Measurements from ENCODE around the gene SEMA4B.
"Not testable (repeated sequence)": the region's sequence is repeated elsewhere in the genome, so short reads cannot be mapped to it uniquely, and the experiment has no call there.

Gene SEMA4B

DNA sequence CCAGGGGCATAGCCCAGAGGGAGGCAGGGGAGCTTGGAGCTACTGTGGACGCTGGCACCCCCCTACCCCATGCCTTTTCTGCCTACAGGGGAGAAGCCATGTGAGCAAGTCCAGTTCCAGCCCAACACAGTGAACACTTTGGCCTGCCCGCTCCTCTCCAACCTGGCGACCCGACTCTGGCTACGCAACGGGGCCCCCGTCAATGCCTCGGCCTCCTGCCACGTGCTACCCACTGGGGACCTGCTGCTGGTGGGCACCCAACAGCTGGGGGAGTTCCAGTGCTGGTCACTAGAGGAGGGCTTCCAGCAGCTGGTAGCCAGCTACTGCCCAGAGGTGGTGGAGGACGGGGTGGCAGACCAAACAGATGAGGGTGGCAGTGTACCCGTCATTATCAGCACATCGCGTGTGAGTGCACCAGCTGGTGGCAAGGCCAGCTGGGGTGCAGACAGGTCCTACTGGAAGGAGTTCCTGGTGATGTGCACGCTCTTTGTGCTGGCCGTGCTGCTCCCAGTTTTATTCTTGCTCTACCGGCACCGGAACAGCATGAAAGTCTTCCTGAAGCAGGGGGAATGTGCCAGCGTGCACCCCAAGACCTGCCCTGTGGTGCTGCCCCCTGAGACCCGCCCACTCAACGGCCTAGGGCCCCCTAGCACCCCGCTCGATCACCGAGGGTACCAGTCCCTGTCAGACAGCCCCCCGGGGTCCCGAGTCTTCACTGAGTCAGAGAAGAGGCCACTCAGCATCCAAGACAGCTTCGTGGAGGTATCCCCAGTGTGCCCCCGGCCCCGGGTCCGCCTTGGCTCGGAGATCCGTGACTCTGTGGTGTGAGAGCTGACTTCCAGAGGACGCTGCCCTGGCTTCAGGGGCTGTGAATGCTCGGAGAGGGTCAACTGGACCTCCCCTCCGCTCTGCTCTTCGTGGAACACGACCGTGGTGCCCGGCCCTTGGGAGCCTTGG is 27.0 kb downstream of the SEMA4B start:
- no peak for DNase-seq

DNA sequence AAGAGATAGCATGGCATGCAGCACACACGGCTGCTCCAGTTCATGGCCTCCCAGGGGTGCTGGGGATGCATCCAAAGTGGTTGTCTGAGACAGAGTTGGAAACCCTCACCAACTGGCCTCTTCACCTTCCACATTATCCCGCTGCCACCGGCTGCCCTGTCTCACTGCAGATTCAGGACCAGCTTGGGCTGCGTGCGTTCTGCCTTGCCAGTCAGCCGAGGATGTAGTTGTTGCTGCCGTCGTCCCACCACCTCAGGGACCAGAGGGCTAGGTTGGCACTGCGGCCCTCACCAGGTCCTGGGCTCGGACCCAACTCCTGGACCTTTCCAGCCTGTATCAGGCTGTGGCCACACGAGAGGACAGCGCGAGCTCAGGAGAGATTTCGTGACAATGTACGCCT is 27.8 kb downstream of the SEMA4B start:
- DNase-seq = no peak

DNA sequence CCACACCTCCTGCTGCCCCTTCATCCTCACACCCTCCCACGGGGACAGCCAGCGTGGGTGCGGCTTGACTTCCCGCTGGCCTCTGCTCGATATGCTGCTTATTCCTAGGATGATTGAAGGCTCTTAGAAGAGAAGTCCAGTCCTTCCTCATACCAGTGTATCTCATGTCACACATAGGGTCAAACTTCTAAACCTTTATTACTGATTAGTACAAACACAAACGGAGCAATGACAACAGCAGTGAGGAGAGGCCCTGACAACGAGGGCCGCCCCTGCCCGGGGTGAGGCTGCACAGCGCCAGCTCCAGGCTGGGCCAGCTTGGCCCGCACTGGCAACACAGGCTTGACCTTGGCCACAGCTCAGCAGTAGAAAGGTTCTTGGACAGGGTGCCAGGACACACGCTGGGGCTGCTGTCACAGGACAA is 29.0 kb downstream of the SEMA4B start:
- no peak for DNase-seq

DNA sequence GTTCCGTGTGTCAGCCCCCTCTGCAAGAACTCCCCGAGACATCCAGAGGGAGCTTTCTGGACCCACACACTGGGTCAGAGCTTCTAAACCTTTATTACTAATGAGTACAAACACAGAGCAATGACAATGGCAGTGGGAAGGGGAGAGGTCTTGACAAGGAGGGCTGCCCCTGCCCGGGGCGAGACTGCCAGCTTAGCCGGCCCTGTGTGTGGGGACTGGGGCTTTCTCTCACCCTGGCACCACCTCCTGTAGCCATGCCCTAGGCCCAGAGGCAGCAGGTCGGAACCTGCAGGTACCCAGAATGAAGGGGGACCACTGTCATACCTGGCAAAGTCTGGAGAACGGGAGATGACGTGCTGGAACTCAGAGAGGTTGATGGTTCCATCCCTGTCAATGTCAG is 29.5 kb downstream of the SEMA4B start:
- DNase-seq = no peak

DNA sequence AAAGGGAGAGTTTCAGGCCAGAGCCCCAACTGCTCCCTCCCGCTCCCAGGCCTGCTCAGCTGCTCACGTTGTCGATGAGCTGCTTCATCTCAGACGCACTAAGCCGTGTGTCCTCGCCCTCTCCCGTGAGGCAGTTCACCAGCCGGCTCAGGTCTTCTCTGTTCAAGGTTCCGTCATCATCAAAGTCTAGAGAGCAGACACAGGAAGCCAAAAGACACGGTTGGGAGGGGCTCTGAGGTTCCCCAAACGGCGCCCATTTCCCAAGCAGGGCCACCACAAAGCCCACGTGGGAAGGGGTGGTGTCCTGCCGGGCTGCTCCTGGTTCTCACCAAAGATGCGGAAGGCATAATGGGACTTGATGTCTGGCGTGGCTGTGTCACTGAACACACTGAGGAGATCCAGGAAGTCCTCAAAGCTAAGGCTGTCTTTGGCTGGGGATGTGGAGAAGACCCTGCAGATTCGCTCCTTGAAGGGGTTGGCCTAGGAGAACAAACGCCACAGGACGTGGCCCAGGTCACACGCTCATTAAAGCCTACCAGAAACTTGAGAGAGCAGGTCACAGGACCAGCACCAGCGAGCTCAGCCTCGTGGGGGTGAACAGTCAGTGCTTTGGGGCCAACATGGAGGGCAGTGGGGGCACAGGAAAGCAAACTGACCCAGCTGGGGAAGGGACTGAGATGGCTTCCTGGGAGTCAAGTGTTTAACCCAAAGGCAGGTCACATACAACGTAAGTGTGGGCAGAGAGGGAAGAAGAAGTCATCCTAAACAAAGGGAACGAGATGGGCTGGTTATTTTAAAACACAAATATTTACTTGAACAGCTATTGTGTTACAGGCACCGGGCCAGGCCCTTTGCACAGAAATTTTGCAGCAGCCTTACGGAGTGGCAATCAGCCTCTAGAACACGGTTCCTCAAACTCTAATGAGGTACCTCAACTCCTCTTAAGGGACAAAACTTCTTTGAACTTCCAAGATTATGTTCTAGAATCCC is 30.2 kb downstream of the SEMA4B start:
- DNase-seq = peak; percentile 84

DNA sequence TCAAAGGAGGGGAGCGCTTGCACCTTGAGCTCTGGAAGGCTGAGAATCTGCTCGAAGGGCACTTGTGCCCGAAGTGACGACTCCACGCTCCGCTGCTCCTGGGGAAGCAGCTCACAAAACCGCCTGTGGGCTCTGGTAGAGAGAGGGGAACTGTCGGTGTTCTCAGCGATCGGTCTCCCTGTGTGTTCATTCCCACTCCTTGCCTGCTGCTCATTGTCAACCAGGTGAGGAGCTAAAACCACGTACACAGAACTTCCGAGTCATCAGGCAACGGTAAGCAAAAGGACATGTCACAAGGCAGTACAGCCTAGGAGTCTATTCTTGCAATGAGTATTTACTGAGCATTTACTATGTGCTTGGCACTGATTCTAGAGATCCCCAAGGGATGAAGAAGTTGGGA is 31.1 kb downstream of the SEMA4B start:
- DNase-seq = no peak

DNA sequence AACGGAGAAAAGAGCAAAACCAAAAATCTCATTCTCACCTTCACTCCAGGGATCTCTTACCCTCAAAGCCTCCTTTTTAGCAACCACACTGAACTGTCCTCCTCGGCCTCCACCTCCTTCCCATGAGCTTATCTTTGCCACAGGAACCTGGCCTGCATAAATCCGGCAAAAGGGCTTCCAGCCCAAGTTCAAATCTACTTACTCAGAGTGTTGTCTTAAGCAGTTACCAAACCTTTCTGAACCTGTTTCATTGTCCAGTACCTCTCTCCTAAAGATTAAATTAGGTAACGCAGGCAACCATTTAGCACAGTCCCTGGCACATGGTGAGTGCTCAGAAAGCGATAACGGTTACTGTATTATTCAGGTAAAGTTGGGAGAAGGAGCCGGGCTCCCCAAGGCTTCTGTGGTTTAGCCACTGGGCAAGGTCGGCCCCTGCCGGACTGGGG is 31.8 kb downstream of the SEMA4B start:
- DNase-seq = peak; percentile 13

DNA sequence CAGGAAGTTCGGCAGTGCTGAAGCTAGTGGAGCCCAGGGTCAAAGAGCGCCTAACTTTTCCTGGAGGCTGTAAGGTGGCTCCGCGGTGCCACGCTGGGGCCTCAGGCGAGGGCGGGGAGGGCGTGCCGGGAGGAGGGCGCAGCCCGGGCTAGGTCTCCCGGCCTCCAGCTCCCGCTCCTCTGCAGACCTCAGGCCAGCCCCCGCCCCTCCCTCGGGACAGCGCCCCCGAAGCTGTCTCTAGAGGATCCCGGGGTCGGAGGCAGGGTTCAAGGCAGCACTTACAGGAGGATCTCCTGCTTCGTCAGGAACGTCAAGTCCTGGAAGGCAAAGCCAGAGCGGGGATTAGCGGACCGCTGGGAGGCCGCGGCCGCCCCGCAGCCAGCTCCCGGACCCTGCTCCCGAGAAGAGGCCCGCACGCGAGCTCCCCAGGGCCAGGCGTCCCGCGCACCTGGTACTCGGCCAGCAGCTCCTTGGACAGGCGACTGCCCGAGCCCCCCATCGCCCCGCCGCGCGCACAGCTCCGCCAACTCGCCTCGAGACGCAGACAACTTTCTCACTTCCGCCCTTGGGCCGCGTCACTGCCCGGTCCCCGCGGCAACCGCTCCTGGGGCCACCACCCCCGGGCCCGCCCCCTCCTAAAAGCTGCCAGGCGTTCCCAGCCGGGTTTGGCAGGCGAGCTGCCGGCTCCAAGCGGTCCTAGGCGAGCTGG is 32.4 kb downstream of the SEMA4B start, which contains the start of gene CIB1:
TSS of gene CIB1 (minus strand) at position 555 of the 709 bp plus-strand sequence. CDS start at position 499, 56 bp downstream.
- peak; percentile 97 for DNase-seq

DNA sequence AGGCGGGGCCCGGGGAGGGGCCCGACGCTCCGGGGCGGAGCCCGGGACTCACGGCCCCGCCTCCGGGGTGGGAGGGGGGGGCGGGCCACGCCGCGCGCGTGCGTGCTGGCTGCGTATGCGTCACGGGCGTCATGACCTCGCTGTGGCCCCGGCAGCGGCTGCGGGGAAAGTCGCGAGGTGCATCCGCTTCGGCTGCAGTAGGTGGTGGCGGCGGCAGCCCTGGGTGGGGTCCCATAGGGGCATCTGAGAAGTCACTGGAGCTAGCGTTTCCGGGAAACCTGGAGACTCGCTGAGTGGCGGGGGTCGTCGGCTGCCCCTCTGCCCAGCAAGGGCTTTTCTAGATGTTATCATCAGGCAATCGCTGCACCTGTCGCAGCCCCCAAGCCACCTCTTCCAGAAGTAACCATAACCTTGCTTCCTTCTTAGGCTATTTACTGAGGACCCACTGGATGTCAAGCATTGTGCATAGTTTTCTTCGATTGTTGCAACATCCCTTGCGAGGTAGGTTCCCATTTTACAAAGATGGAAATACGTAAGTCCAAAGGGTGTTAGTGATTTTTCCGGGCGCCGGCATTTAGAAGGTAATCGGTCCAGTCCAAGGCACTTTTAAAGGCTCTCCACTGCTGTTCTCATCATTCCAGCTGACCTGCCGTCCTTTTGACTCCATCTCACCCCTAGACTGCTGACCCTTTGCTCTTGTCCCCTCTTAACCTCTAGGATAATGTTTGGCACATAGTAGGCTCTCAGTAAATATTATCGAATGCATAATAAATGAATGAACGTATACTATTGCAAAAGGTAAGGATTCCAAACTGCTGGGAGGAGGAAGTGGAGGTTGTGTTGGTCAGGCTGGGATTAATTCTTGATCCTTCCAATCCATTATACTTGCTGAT is 33.2 kb downstream of the SEMA4B start, which contains the start of gene GDPGP1:
TSS of gene GDPGP1 (plus strand) at position 114 of the 893 bp plus-strand sequence. CDS start 6,700 bp downstream, outside the sequence.
- no peak for DNase-seq

DNA sequence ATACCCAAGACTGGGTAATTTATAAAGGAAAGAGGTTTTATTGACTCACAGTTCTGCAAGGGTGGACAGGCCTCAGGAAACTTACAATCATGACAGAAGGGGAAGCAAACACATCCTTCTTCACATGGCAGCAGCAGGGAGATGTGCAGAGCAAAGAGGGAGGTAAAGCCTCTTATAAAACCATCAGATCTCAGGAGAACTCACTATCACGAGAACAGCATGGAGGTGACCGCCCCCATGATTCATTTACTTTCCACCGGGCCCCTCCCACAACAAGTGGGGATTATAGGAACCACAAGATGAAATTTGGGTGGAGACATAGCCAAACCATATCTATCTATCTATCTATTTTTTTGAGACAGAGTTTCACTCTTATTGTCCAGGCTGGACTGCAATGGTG is 38.2 kb downstream of the SEMA4B start:
- DNase-seq = no peak

DNA sequence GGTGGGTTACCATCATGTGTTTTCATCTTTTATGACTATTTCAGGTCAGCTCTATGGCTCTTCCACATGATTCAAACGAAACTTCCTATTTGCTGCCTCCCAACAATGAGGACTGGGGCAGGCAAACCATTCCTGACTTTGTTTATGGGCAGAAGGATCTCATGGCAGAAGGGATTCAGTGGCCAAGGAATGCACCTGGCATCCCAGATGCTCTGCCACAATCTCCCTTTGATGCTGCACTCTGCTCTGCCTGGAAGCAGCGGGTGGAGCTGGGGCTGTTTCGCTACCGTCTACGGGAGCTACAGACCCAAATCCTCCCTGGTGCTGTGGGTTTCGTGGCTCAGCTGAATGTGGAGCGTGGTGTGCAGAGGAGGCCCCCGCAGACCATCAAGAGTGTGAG is 39.7 kb downstream of the SEMA4B start:
- DNase-seq = no peak

DNA sequence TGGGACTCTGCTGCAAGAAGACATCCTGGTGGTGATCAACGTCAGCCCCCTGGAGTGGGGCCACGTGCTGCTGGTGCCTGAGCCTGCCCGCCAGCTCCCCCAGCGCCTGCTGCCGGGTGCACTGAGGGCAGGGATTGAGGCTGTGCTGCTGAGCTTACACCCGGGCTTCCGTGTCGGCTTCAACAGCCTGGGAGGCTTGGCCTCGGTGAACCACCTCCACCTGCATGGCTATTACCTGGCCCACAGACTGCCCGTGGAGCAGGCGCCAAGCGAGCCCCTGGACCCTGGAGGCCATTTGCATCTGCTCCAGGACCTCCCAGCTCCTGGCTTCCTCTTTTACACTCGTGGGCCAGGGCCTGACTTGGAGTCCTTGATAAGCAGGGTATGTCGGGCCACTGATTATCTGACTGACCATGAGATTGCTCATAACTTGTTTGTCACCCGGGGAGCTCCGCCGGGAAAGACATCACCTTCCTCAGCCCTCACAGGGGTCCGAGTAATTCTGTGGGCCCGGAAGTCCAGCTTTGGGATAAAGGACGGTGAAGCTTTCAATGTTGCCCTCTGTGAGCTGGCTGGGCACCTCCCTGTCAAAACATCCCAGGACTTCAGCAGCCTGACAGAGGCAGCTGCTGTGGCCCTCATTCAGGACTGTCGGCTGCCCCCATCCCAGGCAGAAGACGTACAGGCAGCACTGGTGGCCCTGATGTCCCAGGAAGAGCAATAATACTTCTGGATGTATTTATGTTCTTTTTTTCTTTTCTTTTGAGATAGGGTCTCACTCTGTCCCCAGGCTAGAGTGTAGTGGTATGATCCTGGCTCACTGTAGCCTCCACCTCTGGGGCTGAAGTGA is 40.4 kb downstream of the SEMA4B start:
- no peak for DNase-seq

DNA sequence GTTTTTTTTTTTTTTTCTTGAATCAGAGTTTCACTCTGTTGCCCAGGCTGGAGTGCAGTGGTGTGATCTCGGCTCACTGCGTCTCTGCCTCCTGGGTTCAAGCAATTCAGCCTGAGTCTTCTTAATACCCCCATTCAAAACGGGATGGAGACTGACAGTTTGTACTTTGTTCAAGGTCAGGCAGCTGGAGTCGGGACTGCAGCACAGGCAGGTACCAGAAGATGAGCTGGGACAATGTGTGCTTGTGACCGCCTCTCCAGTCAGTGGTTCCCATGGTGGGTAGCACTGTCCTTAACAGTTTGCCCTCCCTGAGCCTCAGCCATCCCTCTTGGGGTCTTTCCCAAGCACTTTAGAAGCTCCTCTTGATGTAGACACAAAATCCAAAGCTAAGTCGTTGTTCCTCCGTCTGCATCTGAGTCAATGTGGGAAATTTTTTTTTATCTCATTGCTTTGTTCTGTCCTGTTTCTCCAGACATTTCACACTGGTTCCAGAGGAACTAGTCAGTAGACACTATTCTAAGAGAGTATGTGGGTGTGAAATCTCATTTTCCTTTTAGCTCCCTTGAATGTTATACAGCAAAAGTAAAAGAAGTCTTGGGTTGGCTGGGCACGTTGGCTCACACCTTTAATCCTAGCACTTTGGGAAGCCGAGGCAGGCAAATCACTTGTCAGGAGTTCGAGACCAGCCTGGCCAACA is 43.0 kb downstream of the SEMA4B start:
- DNase-seq = no peak

DNA sequence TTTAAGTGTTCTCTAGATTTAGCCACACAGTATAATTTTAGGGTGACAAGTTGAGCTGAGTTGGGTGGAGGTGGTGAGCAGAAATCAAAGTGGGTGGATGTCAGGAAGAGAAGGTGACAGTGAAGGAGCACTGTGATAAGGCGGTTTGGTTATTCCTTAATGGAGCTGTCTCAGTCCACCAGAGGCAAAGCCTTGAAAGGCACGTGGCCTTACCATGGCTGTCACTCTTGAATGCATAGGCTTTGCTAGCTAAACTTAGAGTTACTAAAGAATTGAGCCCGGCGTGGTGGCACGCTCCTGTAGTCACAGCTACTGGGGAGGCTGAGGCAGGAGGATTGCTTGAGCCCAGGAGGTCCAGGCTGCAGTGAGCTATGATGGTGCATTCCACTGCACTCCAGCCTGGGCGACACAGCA is 47.7 kb downstream of the SEMA4B start:
- DNase-seq = no peak

DNA sequence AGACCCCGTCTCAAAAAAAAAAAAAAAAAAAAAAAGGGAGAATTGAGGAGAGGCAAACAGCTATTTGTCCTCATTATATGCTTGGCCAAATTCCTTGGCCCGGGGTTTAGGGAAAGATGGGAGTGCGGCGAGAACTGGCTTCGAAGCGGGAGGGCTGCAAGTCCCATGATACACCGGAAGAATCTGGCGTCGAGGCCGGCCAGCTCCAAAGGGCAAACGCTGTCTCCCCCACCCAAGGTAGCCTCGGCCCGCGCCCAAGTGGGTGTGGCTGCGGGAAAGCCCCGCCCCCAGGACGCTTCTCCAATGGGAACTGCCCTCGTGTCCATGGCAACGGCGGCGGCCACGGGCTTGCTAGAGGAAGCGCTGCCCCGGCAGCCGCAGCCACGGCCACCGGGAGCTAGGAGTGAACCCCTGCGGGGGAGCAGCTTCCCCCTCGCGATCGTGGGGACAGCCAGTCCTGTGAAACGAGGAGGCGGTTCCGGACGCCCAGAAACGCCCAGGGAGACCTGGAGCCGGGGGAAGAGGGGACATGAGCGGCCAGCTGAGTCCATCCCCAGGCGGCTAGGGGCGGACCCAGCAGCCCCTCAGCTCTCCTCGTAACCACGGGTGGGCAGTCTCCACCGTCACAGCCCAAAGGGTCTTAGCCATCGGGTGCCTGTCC is 48.2 kb downstream of the SEMA4B start, which contains the start of gene TTLL13:
TSS of gene TTLL13 (plus strand) at position 354 of the 661 bp plus-strand sequence. CDS start 1,075 bp downstream, outside the sequence.
- peak; percentile 80 for DNase-seq

DNA sequence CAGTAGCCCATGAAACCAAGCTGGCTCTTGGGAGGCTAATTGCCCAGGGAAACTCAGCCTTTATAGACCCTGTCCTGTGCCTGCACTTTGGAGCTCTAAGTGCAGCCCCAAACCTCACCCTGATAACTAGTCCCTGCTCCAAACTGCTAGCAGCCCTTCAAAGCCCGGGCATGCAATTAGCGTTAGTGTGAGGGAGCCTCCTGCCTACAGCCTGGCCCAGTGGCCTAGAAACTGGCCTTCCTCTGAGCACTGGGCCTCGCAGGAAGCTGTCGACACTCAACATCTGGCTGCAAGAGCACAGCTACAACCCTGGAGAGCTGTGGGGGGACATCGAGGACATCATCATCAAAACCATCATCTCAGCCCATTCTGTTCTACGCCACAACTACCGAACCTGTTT is 56.6 kb downstream of the SEMA4B start:
- DNase-seq = no peak

DNA sequence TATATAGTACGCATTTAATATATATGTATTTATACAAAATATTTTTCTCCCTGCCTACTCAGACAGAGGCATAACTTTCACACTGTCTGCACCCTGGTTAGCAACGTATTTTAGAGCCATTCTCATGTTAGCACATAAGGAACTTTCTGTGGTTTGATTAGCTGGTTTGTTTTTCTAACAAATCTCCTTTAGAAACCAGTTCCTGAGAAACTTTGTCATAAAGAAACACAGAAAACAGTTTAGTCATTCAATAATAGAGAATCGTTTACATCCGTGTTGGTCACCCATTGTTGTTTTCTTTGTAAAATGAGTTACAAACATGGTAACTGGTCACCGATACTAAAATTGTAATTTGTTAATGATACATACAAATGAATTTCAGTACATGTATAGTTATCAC is 58.4 kb downstream of the SEMA4B start:
- no peak for DNase-seq

DNA sequence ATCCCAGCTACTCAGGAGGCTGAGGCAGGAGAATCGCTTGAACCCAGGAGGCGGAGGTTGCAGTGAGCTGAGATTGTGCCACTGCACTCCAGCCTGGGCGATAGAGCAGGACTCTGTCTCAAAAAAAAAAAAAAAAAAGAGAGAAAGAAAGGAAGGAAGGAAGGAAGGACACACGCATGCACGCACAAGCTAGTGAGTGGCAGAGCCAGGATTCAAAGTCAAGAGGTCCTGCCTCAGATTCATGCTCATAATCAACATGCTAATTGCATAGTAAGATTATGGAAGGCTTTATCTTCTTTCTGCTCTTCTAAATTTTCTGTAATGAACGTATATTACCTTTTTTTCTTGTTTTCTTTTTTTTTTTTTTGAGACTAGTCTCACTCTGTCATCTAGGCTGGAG is 59.6 kb downstream of the SEMA4B start:
- DNase-seq = not testable (repeated sequence)

DNA sequence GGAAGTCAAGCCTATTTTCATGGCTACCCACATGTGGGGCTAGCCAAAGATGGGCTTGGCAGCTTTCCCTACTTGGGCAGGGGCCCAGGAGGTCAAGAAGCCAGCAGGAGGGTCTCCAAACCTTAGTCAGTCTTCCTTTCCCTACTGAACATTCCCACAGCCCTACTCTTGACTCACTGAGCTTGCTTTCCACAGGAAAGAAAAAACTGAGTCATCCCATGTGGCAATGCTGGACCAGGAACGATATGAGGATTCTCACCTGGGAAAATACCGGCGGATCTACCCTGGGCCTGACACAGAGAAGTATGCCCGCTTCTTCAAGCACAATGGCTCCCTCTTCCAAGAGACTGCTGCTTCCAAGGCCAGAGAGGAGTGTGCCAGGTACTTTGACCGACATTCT is 60.7 kb downstream of the SEMA4B start:
- no peak for DNase-seq
